Measurements from ENCODE around the gene SDC3. TPM values are rescaled to one million over a fixed set of nuclear protein-coding genes. Genes with fewer than 3 reads are reported as not detected.

Gene SDC3
- polyA plus RNA-seq, 3 donors = 0.05 to 1.2 (median 0.12) TPM

DNA sequence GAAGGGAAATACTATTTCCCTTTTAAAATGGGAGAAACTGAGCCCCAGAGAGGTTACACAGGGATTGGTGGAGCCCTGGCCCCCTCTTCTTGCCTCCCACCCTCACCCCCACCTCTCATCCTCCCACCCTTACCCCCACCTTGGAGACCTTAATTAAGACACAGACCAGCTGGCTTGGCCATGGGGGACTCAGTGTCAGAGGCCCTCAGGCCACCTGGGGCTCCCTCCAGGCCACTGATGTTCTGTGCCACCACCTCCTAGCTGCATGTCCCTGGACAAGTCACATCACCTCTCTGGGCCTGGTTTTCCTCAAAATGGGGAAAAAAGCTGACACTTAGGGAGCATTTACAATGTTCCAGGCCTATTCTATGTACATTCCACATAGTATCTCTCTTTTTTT is 51.5 kb downstream of the SDC3 start:
- intact Hi-C loops (cut with micrococcal nuclease) = no loop called here
- no peaks in the 10 kb centered on the region for H3K79me2 ChIP-seq (ENCODE audit: insufficient read depth, low read length)
- H3K27ac ChIP-seq (ENCODE audit: low read depth in 1 of 2, low read length in 2 of 2) = no peak overlapping the region
- no peaks in the 10 kb centered on the region for H4K20me1 ChIP-seq (ENCODE audit: insufficient read depth, low read length)
- H3K9ac ChIP-seq (ENCODE audit: insufficient read depth, low read length, poor library complexity, severe bottlenecking) = no peak overlapping the region
- Mint-ChIP-seq H3K4me1 (peaks cover 12% of the 10 kb centered on the region), H3K36me3 (no peaks in the 10 kb centered on the region), H3K4me3 (no peak overlapping the region), H3K27me3 (ENCODE audit: low read depth in 3 of 3) (peaks cover 21 to 53% (median 39%) of the 10 kb centered on the region in 3 donors), H3K27ac (no peak overlapping the region), H3K9me3 (peaks cover 0 to 3% (median 0%) of the 10 kb centered on the region in 7 donors)
- TF ChIP-seq, protein P1, sequence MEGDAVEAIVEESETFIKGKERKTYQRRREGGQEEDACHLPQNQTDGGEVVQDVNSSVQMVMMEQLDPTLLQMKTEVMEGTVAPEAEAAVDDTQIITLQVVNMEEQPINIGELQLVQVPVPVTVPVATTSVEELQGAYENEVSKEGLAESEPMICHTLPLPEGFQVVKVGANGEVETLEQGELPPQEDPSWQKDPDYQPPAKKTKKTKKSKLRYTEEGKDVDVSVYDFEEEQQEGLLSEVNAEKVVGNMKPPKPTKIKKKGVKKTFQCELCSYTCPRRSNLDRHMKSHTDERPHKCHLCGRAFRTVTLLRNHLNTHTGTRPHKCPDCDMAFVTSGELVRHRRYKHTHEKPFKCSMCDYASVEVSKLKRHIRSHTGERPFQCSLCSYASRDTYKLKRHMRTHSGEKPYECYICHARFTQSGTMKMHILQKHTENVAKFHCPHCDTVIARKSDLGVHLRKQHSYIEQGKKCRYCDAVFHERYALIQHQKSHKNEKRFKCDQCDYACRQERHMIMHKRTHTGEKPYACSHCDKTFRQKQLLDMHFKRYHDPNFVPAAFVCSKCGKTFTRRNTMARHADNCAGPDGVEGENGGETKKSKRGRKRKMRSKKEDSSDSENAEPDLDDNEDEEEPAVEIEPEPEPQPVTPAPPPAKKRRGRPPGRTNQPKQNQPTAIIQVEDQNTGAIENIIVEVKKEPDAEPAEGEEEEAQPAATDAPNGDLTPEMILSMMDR (IDR thresholded peaks at IDR 0.05) = no peak
- H2AFZ ChIP-seq (ENCODE audit: insufficient read depth, low read depth, low read length, poor library complexity, severe bottlenecking) = no peak overlapping the region
- peaks cover 0 to 3% of the 10 kb centered on the region in 2 donors for H3K4me1 ChIP-seq (ENCODE audit: control insufficient read depth in 1 of 2, insufficient read depth in 2 of 2, low read length in 2 of 2)
- no peak overlapping the region for H3K4me3 ChIP-seq (replicated peaks in 1 of 3; ENCODE audit: low read depth in 2 of 3, low read length in 3 of 3)
- no peaks in the 10 kb centered on the region for H3K36me3 ChIP-seq (replicated peaks in 1 of 2; ENCODE audit: control insufficient read depth in 1 of 2, insufficient read depth in 2 of 2, low read length in 2 of 2)
- H3K27me3 ChIP-seq (ENCODE audit: control insufficient read depth in 2 of 2, insufficient read depth in 2 of 2, low read length in 2 of 2) = peaks cover 0 to 35% of the 10 kb centered on the region in 2 donors
- H3K4me2 ChIP-seq (replicated peaks; ENCODE audit: extremely low read depth, low read length, poor library complexity, severe bottlenecking) = no peak overlapping the region
- H3K9me3 ChIP-seq (replicated peaks in 1 of 2; ENCODE audit: control insufficient read depth in 1 of 2, insufficient read depth in 1 of 2, low read length in 2 of 2) = no peaks in the 10 kb centered on the region
- no peak for DNase-seq

- Mint-ChIP-seq H3K4me1 (peaks cover 12% of the 10 kb centered on the region), H3K9me3 (peaks cover 0 to 3% (median 0%) of the 10 kb centered on the region in 7 donors), H3K36me3 (no peaks in the 10 kb centered on the region), H3K27ac (no peak overlapping the region), H3K4me3 (no peak overlapping the region), H3K27me3 (ENCODE audit: low read depth in 3 of 3) (peaks cover 18 to 55% (median 45%) of the 10 kb centered on the region in 3 donors)
- Histone ChIP-seq H3K4me2 (replicated peaks; ENCODE audit: extremely low read depth, low read length, poor library complexity, severe bottlenecking) (no peak overlapping the region), H3K27ac (ENCODE audit: low read depth in 1 of 2, low read length in 2 of 2) (no peak overlapping the region), H3K79me2 (ENCODE audit: insufficient read depth, low read length) (no peaks in the 10 kb centered on the region), H4K20me1 (ENCODE audit: insufficient read depth, low read length) (no peaks in the 10 kb centered on the region), H3K36me3 (replicated peaks in 1 of 2; ENCODE audit: control insufficient read depth in 1 of 2, insufficient read depth in 2 of 2, low read length in 2 of 2) (no peaks in the 10 kb centered on the region), H3K9me3 (replicated peaks in 1 of 2; ENCODE audit: control insufficient read depth in 1 of 2, insufficient read depth in 1 of 2, low read length in 2 of 2) (no peaks in the 10 kb centered on the region), H3K27me3 (ENCODE audit: control insufficient read depth in 2 of 2, insufficient read depth in 2 of 2, low read length in 2 of 2) (peaks cover 0 to 36% of the 10 kb centered on the region in 2 donors), H3K4me1 (ENCODE audit: control insufficient read depth in 1 of 2, insufficient read depth in 2 of 2, low read length in 2 of 2) (peaks cover 0 to 3% of the 10 kb centered on the region in 2 donors), H3K9ac (ENCODE audit: insufficient read depth, low read length, poor library complexity, severe bottlenecking) (no peak overlapping the region), H3K4me3 (replicated peaks in 1 of 3; ENCODE audit: low read depth in 2 of 3, low read length in 3 of 3) (no peak overlapping the region), H2AFZ (ENCODE audit: insufficient read depth, low read depth, low read length, poor library complexity, severe bottlenecking) (no peak overlapping the region)
- intact Hi-C loops (cut with micrococcal nuclease) = no loop called here
- WGBS (ENCODE audit: insufficient coverage) = 66% methylated on average over 11 of the region's 14 CpGs
- no peak for DNase-seq
- TF ChIP-seq, protein P1 (IDR thresholded peaks at IDR 0.05) = no peak
Measured at GRCh38 chr1:30856260-30856790, 52.2 kb downstream of the SDC3 start.

Measured in CD14-positive monocyte (primary cell).